Transverse colon (tissue), 4 donors: Measurements from ENCODE around the gene SELENOT. TPM values are rescaled to one million over a fixed set of nuclear protein-coding genes. Genes with fewer than 3 reads are reported as not detected.

Experiments
- DNase-seq: peaks from one replicate; pipeline ENCODE4 v3.0.0-alpha.2; 2019
- H3K27ac ChIP-seq, 4 donors: fragments of 200-600 bp; sonication (generic); 2 replicates each; pipeline ENCODE4 v1.5.1; 2016 to 2018; ENCODE audit warnings: inconsistent platforms in 4 of 4
- H3K27me3 ChIP-seq: fragments of 200-600 bp; sonication (generic); 2 replicates; pipeline ENCODE4 v1.5.1; 2017; ENCODE audit warnings: inconsistent platforms
- H3K36me3 ChIP-seq, 4 donors: fragments of 200-600 bp; sonication (generic); 2 replicates each; pipeline ENCODE4 v1.5.1; 2017 to 2019; ENCODE audit warnings: inconsistent platforms in 4 of 4
- H3K4me1 ChIP-seq, 4 donors: fragments of 200-600 bp; sonication (generic); 2 replicates each; pipeline ENCODE4 v1.5.1; 2017 to 2020; ENCODE audit warnings: inconsistent platforms in 4 of 4
- H3K4me3 ChIP-seq, 4 donors: fragments of 200-600 bp; sonication (generic); 1 replicate in 1 of 4; 2 replicates in 3 of 4; pipeline versions ENCODE4 v1.5.1 to v1.6.1; 2017 to 2019; ENCODE audit warnings: inconsistent platforms in 4 of 4
- H3K9me3 ChIP-seq, 2 donors: fragments of 200-600 bp; sonication (generic); 2 replicates each; pipeline ENCODE4 v1.5.1; 2017 to 2019; ENCODE audit warnings: inconsistent platforms in 2 of 2
- CTCF ChIP-seq, 5 experiments: fragments of 200-600 bp in 3 of 5; fragments of 450-650 bp in 2 of 5; sonication (generic) in 3 of 5; IDR thresholded peaks; 1 replicate in 2 of 5; 2 replicates in 3 of 5; pipeline ENCODE4 v1.5.1; 2016 to 2017; ENCODE audit warnings: antibody characterized with exemption in 5 of 5, inconsistent platforms in 3 of 5, mild to moderate bottlenecking in 2 of 5, moderate library complexity in 1 of 5
- EP300 ChIP-seq: sonication (generic); formaldehyde crosslinking; IDR thresholded peaks from one replicate; pipeline ENCODE4 v1.6.1; 2017; ENCODE audit warnings: antibody characterized with exemption, low read depth
- POLR2A ChIP-seq: fragments of 450-650 bp; IDR thresholded peaks from one replicate; pipeline ENCODE4 v1.6.1; 2016; ENCODE audit warnings: antibody characterized with exemption, mild to moderate bottlenecking, moderate library complexity
- POLR2AphosphoS5 ChIP-seq, 3 donors: sonication (generic); formaldehyde crosslinking; IDR thresholded peaks; one replicate each; pipeline ENCODE4 v1.6.1; 2016; ENCODE audit warnings: antibody characterized with exemption in 3 of 3
- WGBS, 2 donors: methylation state at CpG; one replicate each; pipeline ENCODE4 v1.1.5; 2018; ENCODE audit warnings: low coverage in 1 of 2; 5-methylcytosine and 5-hydroxymethylcytosine counted together
- in situ Hi-C, 4 donors: fragments of 200-750 bp; cut with MboI; loops; one replicate each; pipeline versions ENCODE4 v1.15.0 to v1.15.1; 2017; ENCODE audit warnings: low sequenced_read_pairs in 3 of 4, low pct_ligation_motif_present in 1 of 4, low pct_unique_long_range_greater_than_20kb in 1 of 4
- intact Hi-C: fragments of 100-400 bp; cut with DNase I; formaldehyde crosslinking; loops from one replicate; pipeline ENCODE4 v1.15.1; 2023; ENCODE audit warnings: low total_unique reads
- total RNA-seq, 4 donors: library from RNA; depleted of rRNA; stranded (reverse); fragments of >200 nt; gene quantifications; one replicate each; pipeline ENCODE4 v1.1.0, GENCODE V29; 2016

Gene SELENOT
- total RNA-seq, 4 donors from 2014 or later, result 36.3 to 149 (median 95.1) TPM

- intact Hi-C loops, result no loop called here
- WGBS, 2 donors, result 96 to 98% methylated on average over 6 to 12 of the region's 12 CpGs
- in situ Hi-C loops, result no loop called here
These were observed 37.1 kb downstream of the SELENOT start for GRCh38 chr3:150640256-150640655.

GRCh38 chr3:150653110-150653561 is 50.0 kb downstream of the SELENOT start:
- Histone ChIP-seq H3K27ac (no peak overlapping the region), H3K4me3 (no peak overlapping the region), H3K4me1 (no peaks in the 10 kb centered on the region), H3K27me3 (no peaks in the 10 kb centered on the region), H3K9me3 (no peaks in the 10 kb centered on the region), H3K36me3 (no peaks in the 10 kb centered on the region)
- DNase-seq, result no peak
- intact Hi-C loops, result no loop called here
- WGBS, 2 donors, result 79 to 83% methylated on average over 3 to 4 of the region's 4 CpGs
- in situ Hi-C loops, result no loop called here
- no peak for TF ChIP-seq POLR2AphosphoS5 (IDR thresholded peaks at IDR 0.05)
- TF ChIP-seq EP300, result no peak
- no peak for TF ChIP-seq CTCF (IDR thresholded peaks at IDR 0.05)
- TF ChIP-seq POLR2A, result no peak

More at GRCh38 chr3:150640256-150640655, 37.1 kb downstream of the SELENOT start:
- Histone ChIP-seq H3K27me3 (no peaks in the 10 kb centered on the region), H3K4me1 (peaks cover 0 to 2% (median 0%) of the 10 kb centered on the region in 4 donors), H3K36me3 (no peaks in the 10 kb centered on the region), H3K9me3 (no peaks in the 10 kb centered on the region), H3K4me3 (no peak overlapping the region), H3K27ac (no peak overlapping the region)
- no peak for DNase-seq
- no peak for TF ChIP-seq EP300
- no peak for TF ChIP-seq POLR2AphosphoS5 (IDR thresholded peaks at IDR 0.05)
- TF ChIP-seq POLR2A, result no peak
- no peak for TF ChIP-seq CTCF (IDR thresholded peaks at IDR 0.05)

GRCh38 chr3:150656316-150656715 is 53.2 kb downstream of the SELENOT start:
- Histone ChIP-seq H3K9me3 (no peaks in the 10 kb centered on the region), H3K36me3 (no peaks in the 10 kb centered on the region), H3K4me1 (no peaks in the 10 kb centered on the region), H3K27ac (no peak overlapping the region), H3K4me3 (no peak overlapping the region), H3K27me3 (peaks cover 3% of the 10 kb centered on the region)
- intact Hi-C loops (no loop called here), in situ Hi-C loops (no loop called here)
- no peak for TF ChIP-seq EP300
- TF ChIP-seq POLR2AphosphoS5 (IDR thresholded peaks at IDR 0.05), result no peak
- no peak for TF ChIP-seq CTCF (IDR thresholded peaks at IDR 0.05)
- TF ChIP-seq POLR2A, result no peak
- DNase-seq, result no peak
- WGBS, 2 donors, result 75% methylated on average over 4 of the region's 4 CpGs

GRCh38 chr3:150662410-150663200 is 59.5 kb downstream of the SELENOT start:
- 65% methylated on average over 7 of the region's 7 CpGs for WGBS, 2 donors

More at GRCh38 chr3:150662410-150663200, 59.5 kb downstream of the SELENOT start:
- in situ Hi-C loops, result no loop called here
- intact Hi-C loops, result no loop called here
- no peak for DNase-seq
- Histone ChIP-seq H3K4me3 (no peak overlapping the region), H3K27ac (no peak overlapping the region), H3K9me3 (no peaks in the 10 kb centered on the region), H3K27me3 (peaks cover 3% of the 10 kb centered on the region), H3K36me3 (no peaks in the 10 kb centered on the region), H3K4me1 (no peaks in the 10 kb centered on the region)
- TF ChIP-seq EP300 (no peak), POLR2A (no peak), POLR2AphosphoS5 (IDR thresholded peaks at IDR 0.05) (no peak), CTCF (IDR thresholded peaks at IDR 0.05) (no peak)
